Muscle layer of duodenum (tissue), 2 donors: Measurements from ENCODE around the gene FMO4.
"Not testable (repeated sequence)": the region's sequence is repeated elsewhere in the genome, so short reads cannot be mapped to it uniquely, and the experiment has no call there.

Source experiments
- H3K27ac ChIP-seq: one replicate; pipeline ENCODE4 v1.7.0; 2013; ENCODE audit warnings: mild to moderate bottlenecking, low read length
- H3K27me3 ChIP-seq: one replicate; pipeline ENCODE4 v1.7.0; 2013; ENCODE audit warnings: low read depth, mild to moderate bottlenecking, control low read depth, low read length
- H3K36me3 ChIP-seq, 2 donors: one replicate each; pipeline ENCODE4 v1.7.0; 2013; ENCODE audit warnings: low read length in 2 of 2, control low read depth in 1 of 2, mild to moderate bottlenecking in 1 of 2; ENCODE audit not compliant: insufficient read depth in 2 of 2, control insufficient read depth in 1 of 2
- H3K4me1 ChIP-seq, 2 donors: one replicate each; pipeline ENCODE4 v1.7.0; 2013; ENCODE audit warnings: low read length in 2 of 2, mild to moderate bottlenecking in 2 of 2, control low read depth in 1 of 2, moderate library complexity in 1 of 2; ENCODE audit not compliant: insufficient read depth in 2 of 2, control insufficient read depth in 1 of 2
- H3K4me3 ChIP-seq, 2 donors: one replicate each; pipeline ENCODE4 v1.7.0; 2013; ENCODE audit warnings: low read length in 2 of 2, low read depth in 1 of 2, mild to moderate bottlenecking in 1 of 2
- H3K9me3 ChIP-seq, 2 donors: one replicate each; pipeline ENCODE4 v1.7.0; 2013; ENCODE audit warnings: low read length in 2 of 2, control low read depth in 1 of 2, mild to moderate bottlenecking in 1 of 2; ENCODE audit not compliant: control insufficient read depth in 1 of 2
- donor health status: healthy.

The FMO4 gene

GRCh38 chr1:171359355-171359648 lies 45.3 kb downstream of the FMO4 start:
- H3K4me3 ChIP-seq, H3K36me3 ChIP-seq, H3K27ac ChIP-seq: not testable (repeated sequence)

GRCh38 chr1:171359731-171360527 lies 45.9 kb downstream of the FMO4 start:
- not testable (repeated sequence) for H3K27me3 ChIP-seq, H3K9me3 ChIP-seq, H3K4me1 ChIP-seq, H3K4me3 ChIP-seq, H3K36me3 ChIP-seq, H3K27ac ChIP-seq

More at GRCh38 chr1:171359355-171359648, 45.3 kb downstream of the FMO4 start:
- H3K27me3 ChIP-seq, H3K9me3 ChIP-seq, H3K4me1 ChIP-seq: not testable (repeated sequence)

GRCh38 chr1:171366085-171366484 lies 52.1 kb downstream of the FMO4 start:
- no peaks in the 10 kb centered on the region for H3K36me3 ChIP-seq
- H3K4me1 ChIP-seq: no peaks in the 10 kb centered on the region
- H3K27ac ChIP-seq: no peak overlapping the region
- no peaks in the 10 kb centered on the region for H3K27me3 ChIP-seq
- peaks cover 0 to 3% of the 10 kb centered on the region in 2 donors for H3K9me3 ChIP-seq
- H3K4me3 ChIP-seq: no peak overlapping the region

GRCh38 chr1:171366816-171367215 lies 52.8 kb downstream of the FMO4 start:
- H3K4me1 ChIP-seq: no peaks in the 10 kb centered on the region
- H3K4me3 ChIP-seq: no peak overlapping the region
- H3K27me3 ChIP-seq: no peaks in the 10 kb centered on the region
- H3K36me3 ChIP-seq: no peaks in the 10 kb centered on the region
- no peak overlapping the region for H3K27ac ChIP-seq
- peaks cover 0 to under 1% of the 10 kb centered on the region in 2 donors for H3K9me3 ChIP-seq

GRCh38 chr1:171367436-171367835 lies 53.5 kb downstream of the FMO4 start:
- no peaks in the 10 kb centered on the region for H3K9me3 ChIP-seq
- H3K27me3 ChIP-seq: no peaks in the 10 kb centered on the region
- no peak overlapping the region for H3K27ac ChIP-seq
- no peaks in the 10 kb centered on the region for H3K4me1 ChIP-seq
- no peaks in the 10 kb centered on the region for H3K36me3 ChIP-seq
- no peak overlapping the region for H3K4me3 ChIP-seq

GRCh38 chr1:171372418-171373084 lies 58.6 kb downstream of the FMO4 start:
- Histone ChIP-seq H3K27ac (no peak overlapping the region), H3K9me3 (no peaks in the 10 kb centered on the region), H3K36me3 (no peaks in the 10 kb centered on the region), H3K27me3 (no peaks in the 10 kb centered on the region), H3K4me3 (no peak overlapping the region), H3K4me1 (no peaks in the 10 kb centered on the region)

- H3K27ac ChIP-seq, H3K36me3 ChIP-seq, H3K9me3 ChIP-seq, H3K4me1 ChIP-seq, H3K27me3 ChIP-seq, H3K4me3 ChIP-seq: not testable (repeated sequence)
Measured at GRCh38 chr1:171373357-171374122, 59.6 kb downstream of the FMO4 start.

- no peaks in the 10 kb centered on the region for H3K36me3 ChIP-seq
- no peak overlapping the region for H3K27ac ChIP-seq
- no peaks in the 10 kb centered on the region for H3K4me1 ChIP-seq
- H3K27me3 ChIP-seq: no peaks in the 10 kb centered on the region
- H3K9me3 ChIP-seq: peaks cover 0 to 5% of the 10 kb centered on the region in 2 donors
- no peak overlapping the region for H3K4me3 ChIP-seq
Measured at GRCh38 chr1:171379846-171380245, 65.9 kb downstream of the FMO4 start.

GRCh38 chr1:171381866-171382210 lies 67.9 kb downstream of the FMO4 start:
- Histone ChIP-seq H3K27me3 (no peaks in the 10 kb centered on the region), H3K4me3 (no peak overlapping the region), H3K36me3 (no peaks in the 10 kb centered on the region), H3K27ac (no peak overlapping the region), H3K4me1 (no peaks in the 10 kb centered on the region), H3K9me3 (peaks cover 0 to 5% of the 10 kb centered on the region in 2 donors)

GRCh38 chr1:171384496-171384895 lies 70.5 kb downstream of the FMO4 start:
- Histone ChIP-seq H3K27me3 (no peaks in the 10 kb centered on the region), H3K4me3 (no peak overlapping the region), H3K9me3 (peaks cover 0 to 5% of the 10 kb centered on the region in 2 donors), H3K27ac (no peak overlapping the region), H3K4me1 (no peaks in the 10 kb centered on the region), H3K36me3 (no peaks in the 10 kb centered on the region)

GRCh38 chr1:171389171-171389570 lies 75.2 kb downstream of the FMO4 start:
- Histone ChIP-seq H3K27me3 (no peaks in the 10 kb centered on the region), H3K4me3 (no peak overlapping the region), H3K9me3 (no peaks in the 10 kb centered on the region), H3K36me3 (no peaks in the 10 kb centered on the region), H3K4me1 (no peaks in the 10 kb centered on the region), H3K27ac (no peak overlapping the region)
